Fibroblast of lung (primary cell): Measurements from ENCODE around the gene PLEKHG4B.

ENCODE experiments used
- EZH2 ChIP-seq: IDR thresholded peaks from 2 replicates; pipeline ENCODE4 v1.5.1; 2012; ENCODE audit warnings: low read length, control low read depth, mild to moderate bottlenecking; ENCODE audit errors: missing control alignments
- TF ChIP-seq, protein P1 (sequence below), 2 donors: IDR thresholded peaks in 1 of 2; conservative IDR thresholded peaks in 1 of 2; 1 replicate in 1 of 2; 2 replicates in 1 of 2; pipeline ENCODE4 v1.5.1; 2011 to 2012; ENCODE audit warnings: low read length in 2 of 2, control low read depth in 1 of 2, inconsistent platforms in 1 of 2, low read depth in 1 of 2, mild to moderate bottlenecking in 1 of 2

DNA sequence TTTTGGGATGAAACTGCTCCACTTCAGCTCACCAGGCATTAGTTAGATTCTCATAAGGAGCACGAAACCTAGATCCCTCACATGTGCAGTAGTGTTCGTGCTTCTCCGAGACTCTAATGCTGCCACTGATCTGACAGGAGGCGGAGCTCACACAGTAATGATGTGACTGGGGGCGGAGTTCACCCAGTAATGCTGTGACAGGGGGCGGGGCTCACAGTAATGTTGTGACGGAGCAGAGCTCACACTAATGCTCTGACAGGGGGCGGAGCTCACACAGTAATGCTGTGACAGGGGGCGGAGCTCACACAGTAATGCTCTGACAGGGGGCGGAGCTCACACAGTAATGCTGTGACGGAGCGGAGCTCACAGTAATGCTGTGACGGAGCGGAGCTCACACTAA lies 72.3 kb downstream of the PLEKHG4B start:
- TF ChIP-seq, protein P1, sequence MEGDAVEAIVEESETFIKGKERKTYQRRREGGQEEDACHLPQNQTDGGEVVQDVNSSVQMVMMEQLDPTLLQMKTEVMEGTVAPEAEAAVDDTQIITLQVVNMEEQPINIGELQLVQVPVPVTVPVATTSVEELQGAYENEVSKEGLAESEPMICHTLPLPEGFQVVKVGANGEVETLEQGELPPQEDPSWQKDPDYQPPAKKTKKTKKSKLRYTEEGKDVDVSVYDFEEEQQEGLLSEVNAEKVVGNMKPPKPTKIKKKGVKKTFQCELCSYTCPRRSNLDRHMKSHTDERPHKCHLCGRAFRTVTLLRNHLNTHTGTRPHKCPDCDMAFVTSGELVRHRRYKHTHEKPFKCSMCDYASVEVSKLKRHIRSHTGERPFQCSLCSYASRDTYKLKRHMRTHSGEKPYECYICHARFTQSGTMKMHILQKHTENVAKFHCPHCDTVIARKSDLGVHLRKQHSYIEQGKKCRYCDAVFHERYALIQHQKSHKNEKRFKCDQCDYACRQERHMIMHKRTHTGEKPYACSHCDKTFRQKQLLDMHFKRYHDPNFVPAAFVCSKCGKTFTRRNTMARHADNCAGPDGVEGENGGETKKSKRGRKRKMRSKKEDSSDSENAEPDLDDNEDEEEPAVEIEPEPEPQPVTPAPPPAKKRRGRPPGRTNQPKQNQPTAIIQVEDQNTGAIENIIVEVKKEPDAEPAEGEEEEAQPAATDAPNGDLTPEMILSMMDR (conservative IDR thresholded peaks at IDR 0.05 in 1 of 2, IDR thresholded peaks at IDR 0.05 in 1 of 2; ENCODE audit: low read depth in 1 of 2, low read length in 2 of 2) = no peak
- no peak for TF ChIP-seq EZH2
